Left lung (tissue), 10 donors: ENCODE measurements around the gene N4BP2. TPM values are rescaled to one million over a fixed set of nuclear protein-coding genes. Genes with fewer than 3 reads are reported as not detected.

Experiments used
- ATAC-seq: fragments of 200-7000 bp; cut with Tn5 transposase; one replicate; pipeline ENCODE4 v1.9.1; 2020; ENCODE audit warnings: moderate library complexity
- DNase-seq, 4 donors: peaks; one replicate each; pipeline ENCODE4 v3.0.0-alpha.2; 2013 to 2020
- H3K27ac ChIP-seq, 2 donors: fragments of 200-600 bp; sonication (generic) in 1 of 2; one replicate each; pipeline versions ENCODE4 v1.5.0 to v1.8.0; 2020 to 2021
- H3K27me3 ChIP-seq, 2 donors: fragments of 200-600 bp; sonication (generic) in 1 of 2; one replicate each; pipeline versions ENCODE4 v1.5.0 to v1.8.0; 2020 to 2021
- H3K36me3 ChIP-seq, 2 donors: fragments of 200-600 bp; sonication (generic) in 1 of 2; one replicate each; pipeline versions ENCODE4 v1.5.0 to v1.8.0; 2020 to 2021
- H3K4me1 ChIP-seq, 2 donors: fragments of 200-600 bp; one replicate each; pipeline ENCODE4 v1.8.0; 2021
- H3K4me3 ChIP-seq, 2 donors: fragments of 200-600 bp; sonication (generic) in 1 of 2; one replicate each; pipeline versions ENCODE4 v1.5.0 to v1.8.0; 2020 to 2021; ENCODE audit warnings: mild to moderate bottlenecking in 1 of 2
- H3K9me3 ChIP-seq, 2 donors: fragments of 200-600 bp; sonication (generic) in 1 of 2; one replicate each; pipeline versions ENCODE4 v1.5.0 to v1.8.0; 2020 to 2021
- intact Hi-C, 2 donors: fragments of 100-400 bp; cut with DNase I; formaldehyde crosslinking; loops; one replicate each; pipeline versions ENCODE4 v1.11.2 to v1.14.2; 2022
- polyA plus RNA-seq, 6 donors: library from polyadenylated mRNA; unstranded; fragments of 120-200 nt; gene quantifications; one replicate each; pipeline ENCODE4 v1.2.1, GENCODE V29; 2013; ENCODE audit not compliant: insufficient read length in 6 of 6
- total RNA-seq, 2 donors: library from RNA; stranded (reverse); fragmentation: NEBNext Ultra II Directional; extraction: Animal tissue kit (Norgen Biotek cat#: 25700); gene quantifications; one replicate each; pipeline ENCODE4 v1.2.1, GENCODE V29; 2021
- TF ChIP-seq, protein P1 (sequence below), 2 donors: fragments of 200-600 bp; sonication (generic) in 1 of 2; IDR thresholded peaks; one replicate each; pipeline versions ENCODE4 v1.5.0 to v1.8.0; 2021; ENCODE audit warnings: antibody characterized with exemption in 2 of 2
- donor health status: DM: no; HTN: yes; CAD: no.
- donor health status: DM: no; HTN: no; CAD: no.

Gene N4BP2
- total and polyA plus RNA-seq, 8 donors: 5.9 to 22.3 (median 18.8) TPM

DNA sequence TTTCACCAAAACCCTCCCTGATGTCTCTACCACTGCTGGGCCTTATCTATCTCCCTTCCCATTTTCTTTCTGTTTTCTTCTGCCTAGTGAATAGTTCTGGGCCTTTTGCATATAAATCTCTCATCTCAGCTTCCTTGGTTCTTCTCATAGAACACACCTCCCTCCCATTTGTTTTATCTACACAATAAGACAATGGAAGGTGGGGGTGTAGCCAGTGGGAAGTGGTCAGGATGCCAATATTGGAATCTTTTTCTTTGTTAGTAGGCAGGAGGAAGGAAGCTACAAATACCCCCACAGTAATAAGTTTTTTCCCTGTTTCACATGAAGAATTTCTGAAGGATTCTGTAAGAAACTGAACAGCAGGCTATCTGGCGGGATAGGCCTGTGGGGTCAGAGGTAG lies 109.3 kb downstream of the N4BP2 start:
- DNase-seq (no peak), ATAC-seq (no peak)
- Histone ChIP-seq H3K27me3 (no peaks in the 10 kb centered on the region), H3K36me3 (no peaks in the 10 kb centered on the region), H3K4me3 (no peak overlapping the region), H3K27ac (no peak overlapping the region), H3K4me1 (no peaks in the 10 kb centered on the region), H3K9me3 (peaks cover 0 to 10% of the 10 kb centered on the region in 2 donors)
- intact Hi-C loops: no loop called here
- TF ChIP-seq, protein P1, sequence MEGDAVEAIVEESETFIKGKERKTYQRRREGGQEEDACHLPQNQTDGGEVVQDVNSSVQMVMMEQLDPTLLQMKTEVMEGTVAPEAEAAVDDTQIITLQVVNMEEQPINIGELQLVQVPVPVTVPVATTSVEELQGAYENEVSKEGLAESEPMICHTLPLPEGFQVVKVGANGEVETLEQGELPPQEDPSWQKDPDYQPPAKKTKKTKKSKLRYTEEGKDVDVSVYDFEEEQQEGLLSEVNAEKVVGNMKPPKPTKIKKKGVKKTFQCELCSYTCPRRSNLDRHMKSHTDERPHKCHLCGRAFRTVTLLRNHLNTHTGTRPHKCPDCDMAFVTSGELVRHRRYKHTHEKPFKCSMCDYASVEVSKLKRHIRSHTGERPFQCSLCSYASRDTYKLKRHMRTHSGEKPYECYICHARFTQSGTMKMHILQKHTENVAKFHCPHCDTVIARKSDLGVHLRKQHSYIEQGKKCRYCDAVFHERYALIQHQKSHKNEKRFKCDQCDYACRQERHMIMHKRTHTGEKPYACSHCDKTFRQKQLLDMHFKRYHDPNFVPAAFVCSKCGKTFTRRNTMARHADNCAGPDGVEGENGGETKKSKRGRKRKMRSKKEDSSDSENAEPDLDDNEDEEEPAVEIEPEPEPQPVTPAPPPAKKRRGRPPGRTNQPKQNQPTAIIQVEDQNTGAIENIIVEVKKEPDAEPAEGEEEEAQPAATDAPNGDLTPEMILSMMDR (IDR thresholded peaks at IDR 0.05): no peak

DNA sequence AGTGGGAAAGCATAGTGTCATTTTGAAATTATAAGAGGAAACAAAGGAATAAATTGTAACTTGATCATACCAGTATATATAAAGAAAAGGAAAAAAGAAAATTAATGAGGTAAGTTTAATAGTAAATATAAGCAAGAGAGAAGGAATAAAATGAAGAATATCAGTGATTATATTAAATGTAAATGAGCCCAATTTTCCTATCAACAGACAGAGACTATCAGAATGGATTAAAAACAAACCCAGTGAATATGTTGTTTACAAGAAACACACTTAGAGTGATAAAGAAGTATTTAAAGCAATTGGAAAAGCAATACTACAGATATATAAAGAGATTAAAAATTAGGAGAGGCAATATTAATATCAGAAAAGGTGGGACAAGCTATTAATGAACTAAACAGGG lies 111.4 kb downstream of the N4BP2 start:
- TF ChIP-seq, protein P1 (IDR thresholded peaks at IDR 0.05): no peak
- DNase-seq: no peak
- H3K4me1 ChIP-seq: no peaks in the 10 kb centered on the region
- intact Hi-C loops: no loop called here
- H3K4me3 ChIP-seq: no peak overlapping the region
- no peak for ATAC-seq
- H3K27me3 ChIP-seq: no peaks in the 10 kb centered on the region
- H3K9me3 ChIP-seq: peaks cover 0 to 10% of the 10 kb centered on the region in 2 donors
- H3K27ac ChIP-seq: no peak overlapping the region
- H3K36me3 ChIP-seq: no peaks in the 10 kb centered on the region

DNA sequence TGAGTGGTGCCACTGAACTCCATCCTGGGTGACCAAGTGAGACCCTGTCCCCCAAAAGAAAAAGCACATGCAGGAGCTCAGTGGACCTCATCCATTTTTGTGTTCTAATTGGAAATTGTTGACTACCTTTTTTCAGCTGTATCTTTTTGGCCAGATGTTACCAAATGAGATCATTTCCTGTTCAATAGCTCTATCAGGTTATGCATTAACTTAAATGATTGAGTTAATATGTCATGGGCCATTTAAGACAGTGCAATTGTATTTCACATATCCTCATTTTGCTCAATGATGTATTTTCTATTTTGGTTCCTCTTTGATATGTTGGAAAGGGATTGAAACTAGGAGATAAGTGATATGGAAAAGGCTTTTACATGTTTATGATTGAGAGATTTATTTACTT lies 113.9 kb downstream of the N4BP2 start:
- no peaks in the 10 kb centered on the region for H3K36me3 ChIP-seq
- ATAC-seq: no peak
- H3K4me1 ChIP-seq: no peaks in the 10 kb centered on the region
- peaks cover 0 to 10% of the 10 kb centered on the region in 2 donors for H3K9me3 ChIP-seq
- no peak overlapping the region for H3K27ac ChIP-seq
- TF ChIP-seq, protein P1 (IDR thresholded peaks at IDR 0.05): no peak
- no peak overlapping the region for H3K4me3 ChIP-seq
- intact Hi-C loops: no loop called here
- H3K27me3 ChIP-seq: no peaks in the 10 kb centered on the region
- no peak for DNase-seq

DNA sequence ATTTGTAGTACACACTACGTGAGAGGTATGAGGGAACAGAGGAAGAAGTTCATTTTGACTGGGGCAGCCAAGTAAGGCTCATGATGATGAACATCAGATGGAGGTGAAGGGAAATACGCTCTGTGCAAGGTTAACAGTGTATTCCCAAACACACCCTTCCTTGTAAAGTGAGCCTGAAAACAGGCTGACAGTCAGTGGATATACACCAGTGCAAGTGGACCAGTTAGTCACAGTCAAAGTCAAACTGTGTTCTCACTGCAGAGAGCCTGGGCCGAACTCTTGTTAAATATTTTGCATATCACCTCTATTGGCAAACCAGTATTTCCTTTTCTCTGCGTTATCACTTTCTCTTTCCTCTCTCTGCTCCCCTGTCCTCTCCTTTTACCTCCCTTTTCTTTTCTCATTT lies 116.8 kb downstream of the N4BP2 start:
- ATAC-seq: no peak
- Histone ChIP-seq H3K27ac (no peak overlapping the region), H3K27me3 (peaks cover 0 to 4% of the 10 kb centered on the region in 2 donors), H3K9me3 (no peaks in the 10 kb centered on the region), H3K36me3 (no peaks in the 10 kb centered on the region), H3K4me1 (no peaks in the 10 kb centered on the region), H3K4me3 (no peak overlapping the region)
- intact Hi-C loops: no loop called here
- TF ChIP-seq, protein P1 (IDR thresholded peaks at IDR 0.05): no peak
- no peak for DNase-seq

DNA sequence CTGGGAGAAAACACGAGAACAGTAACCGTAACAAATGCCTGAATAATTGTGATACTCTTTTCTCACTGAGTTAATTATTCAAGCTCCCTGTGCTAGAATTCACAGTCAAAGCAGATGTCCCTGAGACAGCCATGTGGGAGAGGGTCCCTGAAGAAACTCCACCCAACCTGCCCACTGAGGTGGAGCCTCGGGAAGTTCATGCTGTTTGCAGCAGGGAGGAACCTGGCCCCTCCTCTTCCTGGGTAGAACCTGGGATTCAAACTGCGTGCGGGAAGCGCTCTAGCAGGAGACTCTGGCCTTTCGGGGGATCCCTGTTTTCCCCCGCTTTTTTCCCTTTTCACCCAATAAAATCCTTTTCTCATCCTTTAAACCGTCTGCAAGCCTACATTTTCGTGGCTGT lies 120.0 kb downstream of the N4BP2 start:
- DNase-seq (no peak), ATAC-seq (no peak)
- Histone ChIP-seq H3K4me1 (peaks cover 0 to 9% of the 10 kb centered on the region in 2 donors), H3K27ac (no peak overlapping the region), H3K9me3 (no peaks in the 10 kb centered on the region), H3K4me3 (no peak overlapping the region), H3K36me3 (no peaks in the 10 kb centered on the region), H3K27me3 (peaks cover 0 to 4% of the 10 kb centered on the region in 2 donors)
- TF ChIP-seq, protein P1 (IDR thresholded peaks at IDR 0.05): no peak
- intact Hi-C loops: no loop called here
